ENCODE results near the gene C2CD5.
"Not testable (repeated sequence)": the region's sequence is repeated elsewhere in the genome, so short reads cannot be mapped to it uniquely, and the experiment has no call there.

The C2CD5 gene

DNA sequence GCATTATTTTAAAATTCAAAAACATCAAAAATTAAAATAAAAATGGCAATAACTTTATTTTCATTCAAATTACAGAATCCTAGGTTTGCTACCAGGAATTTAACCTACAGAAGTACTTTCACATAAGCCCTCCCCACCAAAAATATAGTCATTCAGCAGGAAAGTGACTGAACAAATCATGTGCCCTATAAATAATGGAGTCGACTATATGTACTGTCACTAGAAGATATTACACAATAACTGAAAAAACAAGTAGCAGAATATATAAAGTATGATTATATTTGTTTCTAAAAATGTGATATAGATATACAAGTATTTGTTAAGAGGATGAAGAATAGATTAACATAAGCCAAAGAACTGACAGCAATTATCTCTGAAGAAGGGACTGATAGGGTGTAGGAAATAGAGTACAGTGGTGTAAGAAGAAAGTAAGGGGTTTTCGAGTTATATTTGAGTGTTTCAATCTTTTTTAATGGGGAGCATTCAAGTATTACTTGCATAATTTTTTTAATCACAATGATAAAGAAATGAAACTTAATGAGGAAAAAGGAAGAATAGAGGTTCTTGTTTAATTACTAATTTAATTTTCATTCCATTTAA is 7.9 kb downstream of the C2CD5 start:
- no peak for DNase-seq (ENCODE audit: low spot score)

DNA sequence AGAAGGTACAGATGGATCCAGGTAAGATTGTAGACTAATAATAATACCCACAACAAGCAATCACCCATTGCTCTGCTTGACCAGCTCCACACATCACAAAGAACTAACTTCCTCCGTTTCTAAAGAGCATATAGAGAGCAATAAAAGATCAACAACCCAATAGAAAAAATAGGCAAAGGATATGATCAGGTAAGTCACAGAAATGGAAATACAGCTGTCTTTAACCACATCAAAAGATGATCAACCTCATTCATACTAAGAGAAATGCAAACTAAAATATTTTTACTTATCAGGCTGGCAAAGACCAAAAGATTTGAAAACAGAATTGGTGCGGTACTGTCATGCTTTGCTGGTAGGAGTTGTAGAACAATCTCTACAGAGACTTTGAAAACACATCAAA is 8.9 kb downstream of the C2CD5 start:
- peak; percentile 31 for DNase-seq (ENCODE audit: low spot score)

DNA sequence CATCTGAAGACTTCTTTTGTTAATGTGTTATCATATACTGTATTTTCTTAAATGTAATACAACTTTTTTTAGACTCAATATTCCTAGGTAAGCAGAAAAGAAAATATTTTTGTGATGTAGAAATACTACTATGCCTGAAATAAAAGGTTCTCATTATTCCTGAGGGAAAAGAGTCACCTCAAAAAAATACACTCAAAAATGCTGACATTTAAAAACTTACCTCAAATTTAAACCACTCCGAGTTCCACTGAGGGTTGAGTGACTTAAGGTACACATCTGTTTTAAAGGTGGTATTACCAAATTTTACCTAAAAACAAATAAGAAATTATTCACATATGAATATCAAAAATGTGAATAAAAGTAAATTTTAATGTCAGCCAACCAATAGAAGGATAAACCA is 9.3 kb downstream of the C2CD5 start:
- DNase-seq (ENCODE audit: low spot score), result no peak

DNA sequence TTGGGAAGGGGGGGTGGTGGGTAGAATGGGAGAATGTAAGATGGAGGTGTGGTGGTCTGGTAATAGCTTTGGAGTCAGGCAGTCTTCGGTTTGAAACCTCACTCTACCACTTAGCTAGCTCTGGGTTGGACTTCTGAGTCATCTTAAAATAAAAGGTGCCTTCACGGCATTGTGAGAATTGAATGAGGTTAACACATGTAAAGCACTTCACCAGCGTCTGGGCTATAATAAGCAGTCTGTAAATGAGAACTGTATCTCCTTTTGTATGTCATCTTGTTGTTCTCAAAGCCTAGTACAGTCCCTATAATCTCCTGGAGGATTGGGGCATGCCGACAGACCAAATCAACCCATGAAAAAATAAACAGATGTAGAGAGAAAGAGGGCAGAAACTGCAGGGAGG is 11.2 kb downstream of the C2CD5 start:
- DNase-seq (ENCODE audit: low spot score), result no peak

DNA sequence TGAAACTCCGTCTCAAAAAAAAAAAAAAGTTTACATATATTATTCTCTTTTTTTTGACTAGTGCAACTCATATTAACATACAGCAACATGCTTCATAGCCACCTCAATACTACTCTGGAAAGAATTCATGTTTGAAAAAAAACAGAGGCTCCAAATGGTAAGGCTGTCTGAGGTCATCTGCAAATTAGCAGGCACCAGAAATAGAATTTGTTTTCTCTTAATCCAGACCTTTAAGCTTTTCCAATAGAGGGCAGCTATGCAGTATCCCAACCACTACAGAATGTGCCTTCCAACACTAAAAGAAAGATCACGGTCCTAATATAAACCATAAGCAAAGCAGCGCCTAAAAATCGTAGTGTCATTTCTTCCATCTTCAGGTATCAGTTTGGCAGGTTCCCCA is 12.0 kb downstream of the C2CD5 start:
- DNase-seq (ENCODE audit: low spot score), result no peak

DNA sequence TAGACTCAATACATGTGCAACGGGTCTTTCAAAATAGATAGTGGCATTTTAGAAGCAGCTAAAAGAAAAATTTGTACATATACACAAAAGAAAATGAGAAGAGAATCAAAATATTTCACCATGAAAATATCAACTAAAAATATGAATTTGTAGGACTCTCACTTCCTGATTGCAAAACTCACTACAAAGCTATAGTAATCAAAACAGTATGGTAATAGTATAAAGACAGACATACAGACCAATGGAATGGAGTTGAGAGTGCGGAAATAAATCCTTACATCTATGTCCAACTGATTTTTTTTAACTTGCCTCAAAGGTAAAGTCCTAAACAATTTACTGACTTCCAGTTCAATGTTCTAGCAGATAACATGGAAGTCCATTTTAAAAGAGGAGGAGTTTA is 13.1 kb downstream of the C2CD5 start:
- no peak for DNase-seq (ENCODE audit: low spot score)

DNA sequence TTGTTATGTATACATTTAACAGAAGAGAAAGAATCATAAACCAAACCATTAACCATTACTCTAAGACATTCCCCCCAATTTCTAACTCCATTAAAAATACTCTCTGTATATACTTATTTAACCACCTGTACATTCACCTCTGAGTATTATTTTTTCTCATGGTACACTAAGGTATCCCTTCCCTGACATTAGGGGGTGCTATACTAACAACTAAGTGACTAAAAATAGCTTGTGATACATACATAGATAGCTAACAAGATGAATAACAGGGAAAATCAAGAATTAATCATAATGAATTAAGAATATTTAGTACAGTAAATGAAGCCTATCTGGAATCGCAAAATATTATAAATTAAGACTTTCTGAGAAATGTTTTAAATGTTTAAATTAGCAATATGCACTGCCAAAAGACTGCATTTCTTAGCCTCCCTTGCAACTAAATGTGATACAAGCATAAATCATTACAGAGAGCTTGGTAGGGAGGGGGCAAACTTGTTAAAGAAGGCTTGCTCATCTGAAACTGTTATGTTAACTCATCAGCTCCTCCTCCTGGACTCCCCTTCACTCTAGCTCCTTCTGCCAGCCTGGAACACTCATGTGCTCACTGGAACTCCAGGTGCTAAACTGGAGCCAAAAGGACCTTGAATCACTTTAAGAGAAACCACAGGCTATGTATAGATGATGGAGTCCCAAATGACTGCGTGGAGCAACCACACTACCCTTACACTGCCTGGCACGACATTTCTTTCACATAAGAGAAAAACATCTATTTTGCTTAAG is 14.9 kb downstream of the C2CD5 start:
- DNase-seq (ENCODE audit: low spot score), result peak; percentile 60

DNA sequence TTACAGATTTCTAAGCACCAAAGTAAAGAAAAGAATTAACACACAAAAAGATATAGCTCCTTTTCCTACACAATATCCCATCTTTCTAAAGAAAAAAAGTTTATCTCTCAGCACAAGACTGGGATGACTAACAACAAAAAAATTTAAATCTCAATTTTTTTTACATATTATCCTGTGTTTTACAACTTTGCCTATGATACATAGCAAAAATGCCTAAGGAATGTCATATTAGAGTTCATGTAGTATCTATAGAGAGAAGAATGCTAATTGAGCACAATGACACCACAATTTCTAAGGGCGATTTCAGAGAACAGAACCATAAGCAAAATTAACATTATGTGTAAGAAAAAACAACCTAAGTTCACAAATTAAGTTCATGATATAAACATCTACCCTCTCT is 16.3 kb downstream of the C2CD5 start:
- no peak for DNase-seq (ENCODE audit: low spot score)

DNA sequence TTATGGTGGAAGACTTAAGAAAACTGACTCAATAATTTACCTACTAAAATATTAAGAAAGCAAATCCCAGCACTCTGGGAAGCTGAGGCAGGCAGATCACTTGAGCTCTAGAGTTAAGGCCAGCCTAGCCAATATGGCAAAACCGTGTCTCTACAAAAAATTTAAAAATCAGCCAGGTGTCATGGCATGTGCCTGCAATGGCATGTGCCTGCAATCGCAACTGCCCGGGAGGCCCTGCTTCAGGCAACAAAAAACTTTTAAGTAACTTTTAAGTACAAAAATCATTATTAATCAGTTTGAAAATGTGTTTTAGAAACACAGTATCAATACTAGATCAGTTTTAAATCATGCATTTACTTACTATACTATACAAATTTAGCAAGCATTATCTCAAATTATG is 17.5 kb downstream of the C2CD5 start:
- DNase-seq (ENCODE audit: low spot score), result no peak

DNA sequence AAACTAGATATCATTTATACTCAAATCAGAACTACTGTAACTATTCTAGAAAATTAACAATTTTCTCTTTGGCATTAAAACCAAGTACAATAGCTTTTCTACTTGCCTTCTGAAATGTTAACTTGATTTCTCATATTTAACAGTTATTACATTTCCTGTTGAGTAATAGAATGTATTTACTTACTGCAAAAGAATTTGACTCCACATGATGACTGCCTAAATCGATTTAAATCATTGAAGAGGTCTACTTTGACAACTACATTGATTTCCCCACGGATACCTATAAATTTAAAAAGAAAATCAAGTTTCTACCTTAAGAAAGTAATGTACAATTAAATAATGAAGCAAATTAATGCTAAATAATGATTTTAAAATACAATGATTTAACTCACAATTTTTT is 18.9 kb downstream of the C2CD5 start:
- DNase-seq (ENCODE audit: low spot score), result no peak

DNA sequence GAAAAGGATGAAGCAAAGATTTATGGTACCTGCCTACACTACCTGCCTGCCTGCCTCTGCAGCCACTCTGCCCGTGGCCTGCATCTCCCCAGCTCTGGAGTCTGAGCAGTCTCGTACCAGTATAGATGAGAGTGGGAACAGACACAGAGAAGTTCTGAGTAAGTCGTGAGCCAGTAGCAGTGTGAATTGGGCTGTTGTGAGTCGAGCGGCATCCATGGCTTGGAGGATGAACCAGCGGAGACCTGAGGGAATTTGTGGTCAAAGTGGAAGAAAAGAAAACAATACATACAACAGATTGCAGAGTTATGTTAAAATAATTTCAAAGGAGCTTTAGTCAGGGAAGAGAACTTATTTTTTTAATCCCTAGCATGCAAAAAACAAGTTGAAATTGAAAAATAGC is 25.3 kb downstream of the C2CD5 start:
- DNase-seq (ENCODE audit: low spot score), result no peak

DNA sequence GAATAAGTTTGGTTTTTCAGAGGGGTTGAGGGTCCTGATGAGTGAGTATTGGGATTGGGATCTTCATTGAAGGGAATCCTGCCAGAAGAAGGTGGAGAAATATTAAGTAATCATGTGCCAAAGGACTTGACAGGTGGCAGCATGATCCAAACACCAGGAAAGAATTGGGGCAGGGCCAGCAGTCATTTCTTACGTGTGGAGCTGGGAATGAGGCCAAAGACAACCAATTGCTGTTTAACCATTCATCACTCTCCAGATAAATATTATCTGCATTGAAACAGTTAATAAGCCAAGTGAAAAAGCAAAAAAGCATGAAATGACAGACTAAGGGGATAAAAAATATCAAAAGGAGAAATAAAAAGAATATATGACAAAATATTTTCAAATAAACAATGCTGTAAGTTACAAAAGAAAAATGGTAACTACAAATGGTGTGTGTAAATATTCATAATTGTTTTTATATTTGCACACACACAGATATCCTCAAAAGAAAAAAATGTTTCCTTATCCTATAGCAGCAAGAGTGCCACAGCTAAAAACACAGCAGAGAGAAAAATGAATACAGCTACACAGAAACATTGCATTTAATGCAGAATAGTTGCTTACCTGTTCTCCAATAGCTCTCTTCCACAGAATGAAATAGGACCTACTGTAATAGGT is 26.2 kb downstream of the C2CD5 start:
- no peak for DNase-seq (ENCODE audit: low spot score)

DNA sequence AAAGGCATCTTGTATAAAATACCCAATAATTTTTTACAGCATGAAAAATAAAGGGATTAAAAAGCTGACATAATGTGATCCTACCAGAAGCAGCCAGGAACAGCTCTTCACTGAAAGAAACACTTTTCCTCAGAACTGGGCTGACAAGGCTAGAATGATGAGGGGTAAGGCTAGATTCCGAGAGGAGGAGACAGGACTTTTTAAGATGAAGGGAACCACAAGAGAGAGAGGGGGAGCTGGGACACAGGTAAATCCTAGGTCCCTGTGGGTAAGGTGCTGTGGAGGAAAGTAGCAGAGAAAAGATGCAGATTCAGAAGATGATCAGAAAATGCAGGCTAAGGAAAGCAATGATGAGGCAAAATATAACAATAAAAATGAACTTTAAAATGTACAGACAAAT is 29.5 kb downstream of the C2CD5 start:
- DNase-seq (ENCODE audit: low spot score), result no peak

DNA sequence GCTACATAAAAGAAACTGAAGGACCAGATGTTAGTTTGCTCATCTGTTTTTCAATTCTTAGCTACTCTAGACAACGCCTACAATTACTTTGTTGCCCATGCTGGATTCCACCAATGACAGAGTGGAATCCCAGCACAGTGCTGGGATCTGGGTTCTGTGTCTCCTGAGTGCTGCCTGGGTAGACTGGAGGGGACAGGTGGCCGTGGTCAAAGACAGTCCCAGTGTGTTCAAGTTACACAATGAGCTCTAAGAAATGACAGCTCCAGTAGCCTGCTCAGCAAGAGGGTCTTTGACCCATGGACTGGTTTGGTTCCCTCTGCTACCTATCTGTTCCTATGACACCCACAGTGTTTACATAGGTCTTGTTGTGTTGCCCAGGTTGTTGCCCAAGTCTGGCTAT is 38.5 kb downstream of the C2CD5 start:
- DNase-seq (ENCODE audit: low spot score), result no peak

DNA sequence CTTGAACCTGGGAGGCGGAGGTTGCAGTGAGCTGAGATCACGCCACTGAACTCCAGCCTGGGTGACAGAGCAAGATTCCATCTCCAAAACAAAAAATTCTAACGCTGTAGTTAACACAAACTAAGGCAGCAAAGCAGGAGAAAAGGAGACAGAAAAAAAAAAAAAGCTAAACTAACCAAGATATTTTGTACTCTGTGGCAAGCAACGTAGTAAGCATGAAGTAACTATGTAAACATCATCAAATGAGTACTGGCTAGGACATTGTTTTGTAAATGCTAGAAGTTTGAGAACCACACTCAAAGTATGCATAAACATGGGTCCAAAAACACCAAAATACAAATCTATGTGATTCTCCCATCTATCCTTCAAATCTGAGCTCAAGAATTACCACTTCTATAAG is 44.2 kb downstream of the C2CD5 start:
- no peak for DNase-seq (ENCODE audit: low spot score)

DNA sequence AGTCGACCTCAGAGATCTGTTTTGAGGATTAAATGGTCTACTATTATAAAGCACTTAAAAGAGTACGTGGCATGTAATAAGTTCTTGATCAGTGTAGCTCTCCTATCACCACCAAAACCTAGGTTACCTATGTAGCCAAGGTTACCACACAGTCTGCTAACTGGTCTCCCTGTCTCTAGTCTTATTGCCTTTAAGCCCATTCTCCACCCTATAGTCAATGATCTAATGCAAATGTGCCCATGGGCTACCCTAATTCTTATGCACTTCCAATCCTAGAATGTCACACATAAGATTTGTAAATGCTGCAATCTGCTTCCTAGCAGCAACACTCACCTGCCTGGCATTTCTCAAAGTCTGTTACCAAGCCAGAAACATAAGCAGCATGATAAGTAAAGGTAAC is 44.9 kb downstream of the C2CD5 start:
- no peak for DNase-seq (ENCODE audit: low spot score)

DNA sequence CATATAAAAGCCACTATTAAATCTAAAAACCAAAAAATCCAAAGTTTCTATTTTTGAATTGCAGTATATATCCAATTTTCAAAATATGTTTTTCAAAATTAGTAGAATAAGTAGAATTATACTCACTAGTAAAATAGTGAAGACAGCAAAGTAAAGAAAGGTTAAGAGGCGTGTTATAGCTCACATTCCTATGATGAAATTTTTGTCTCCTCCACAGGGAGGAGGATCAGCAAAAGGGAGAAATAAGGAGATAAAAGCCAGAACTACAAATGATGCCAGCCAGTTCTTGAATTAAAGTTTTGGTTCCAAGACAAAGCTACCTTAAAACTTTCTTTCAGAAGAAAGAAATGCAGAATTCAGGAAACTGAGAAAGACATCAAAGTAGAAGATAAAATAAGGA is 50.0 kb downstream of the C2CD5 start:
- no peak for DNase-seq (ENCODE audit: low spot score)

DNA sequence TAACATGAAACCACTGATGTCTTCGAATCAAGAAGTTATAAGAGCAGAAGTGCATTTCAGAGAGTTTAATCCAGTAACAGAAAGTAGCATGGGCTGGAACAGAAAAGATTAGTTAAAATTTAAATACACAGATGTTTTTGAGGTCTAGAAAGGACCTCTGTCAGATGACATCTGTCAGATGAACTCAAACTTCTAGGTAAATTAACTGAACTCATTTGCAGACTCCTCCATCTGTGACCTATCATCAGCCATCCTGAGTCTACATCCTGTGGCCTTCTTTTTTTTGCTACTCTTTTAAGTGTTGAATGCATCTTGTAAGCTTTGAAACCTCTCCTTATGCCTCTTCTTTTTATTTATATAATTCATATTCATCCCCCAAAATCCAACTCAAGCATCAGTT is 53.3 kb downstream of the C2CD5 start:
- no peak for DNase-seq (ENCODE audit: low spot score)

DNA sequence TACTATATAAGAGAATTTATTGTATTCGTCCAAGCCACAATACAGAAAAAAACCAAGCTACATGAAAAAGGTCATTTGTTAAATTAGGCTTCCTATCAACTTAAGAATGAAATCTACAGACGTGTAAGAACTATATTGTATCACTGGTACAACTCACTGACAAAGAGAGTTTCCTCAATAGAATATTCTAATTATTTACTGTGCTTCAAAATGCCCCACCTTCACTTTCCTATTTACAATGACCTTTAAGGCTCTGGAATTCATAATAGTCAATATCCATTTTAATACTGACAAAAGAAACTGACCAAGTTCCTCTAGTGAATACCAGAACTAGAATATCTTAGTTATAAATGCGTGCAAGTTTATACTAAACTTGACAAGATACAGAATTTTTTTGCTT is 55.9 kb downstream of the C2CD5 start:
- no peak for DNase-seq (ENCODE audit: low spot score)

DNA sequence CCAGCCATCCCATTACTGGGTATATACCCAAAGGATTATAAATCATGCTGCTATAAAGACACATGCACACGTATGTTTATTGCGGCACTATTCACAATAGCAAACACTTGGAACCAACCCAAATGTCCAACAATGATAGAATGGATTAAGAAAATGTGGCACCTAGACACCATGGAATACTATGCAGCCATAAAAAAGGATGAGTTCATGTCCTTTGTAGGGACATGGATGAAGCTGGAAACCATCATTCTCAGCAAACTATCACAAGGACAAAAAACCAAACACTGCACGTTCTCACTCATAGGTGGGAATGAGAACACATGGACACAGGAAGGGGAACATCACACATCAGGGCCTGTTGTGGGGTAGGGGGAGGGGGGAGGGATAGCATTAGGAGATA is 56.7 kb downstream of the C2CD5 start:
- not testable (repeated sequence) for DNase-seq (ENCODE audit: low spot score)

DNA sequence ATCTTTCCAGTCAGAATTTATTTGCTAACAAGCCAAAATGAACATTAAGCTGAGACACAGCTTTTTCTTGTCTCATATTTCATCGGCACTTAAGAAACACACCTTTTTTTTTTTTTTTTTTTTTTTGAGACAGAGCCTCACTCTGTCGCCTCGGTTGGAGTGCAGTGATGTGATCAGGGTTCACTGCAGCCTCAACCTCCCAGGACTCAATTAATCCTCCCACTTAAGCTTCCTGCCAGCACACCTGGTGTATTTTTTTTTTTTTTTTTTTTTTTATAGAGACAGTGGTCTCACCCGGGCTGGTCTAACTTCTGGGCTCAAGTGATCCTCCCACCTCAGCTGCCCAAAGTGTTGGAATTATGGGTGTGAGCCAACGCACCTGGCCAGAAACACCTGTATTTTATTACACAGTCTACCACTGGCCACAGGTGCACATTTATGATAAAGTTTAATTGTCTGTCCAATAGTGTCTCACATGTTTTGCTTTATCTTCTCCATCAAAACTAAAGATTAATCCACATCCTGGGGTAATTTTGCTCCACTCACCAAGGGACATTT is 62.7 kb downstream of the C2CD5 start:
- DNase-seq (ENCODE audit: low spot score), result no peak

DNA sequence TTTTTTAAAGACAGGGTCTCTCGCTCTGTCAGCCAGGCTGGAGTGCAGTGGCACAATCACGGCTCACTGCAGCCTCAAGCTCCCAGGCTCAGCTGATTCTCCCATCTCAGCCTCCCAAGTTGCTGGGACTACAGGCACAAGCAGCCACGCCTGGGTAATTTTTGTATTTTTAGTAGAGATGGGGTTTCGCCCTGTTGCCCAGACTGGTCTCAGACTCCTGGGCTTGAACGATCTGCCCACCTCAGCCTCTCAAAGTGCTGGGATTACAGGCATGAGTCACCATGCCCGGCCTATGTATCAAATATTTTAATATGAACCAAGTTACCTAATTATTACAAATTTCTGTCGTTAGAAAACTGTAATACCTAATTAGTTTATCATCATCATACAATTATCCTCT is 63.5 kb downstream of the C2CD5 start:
- DNase-seq (ENCODE audit: low spot score), result not testable (repeated sequence)

DNA sequence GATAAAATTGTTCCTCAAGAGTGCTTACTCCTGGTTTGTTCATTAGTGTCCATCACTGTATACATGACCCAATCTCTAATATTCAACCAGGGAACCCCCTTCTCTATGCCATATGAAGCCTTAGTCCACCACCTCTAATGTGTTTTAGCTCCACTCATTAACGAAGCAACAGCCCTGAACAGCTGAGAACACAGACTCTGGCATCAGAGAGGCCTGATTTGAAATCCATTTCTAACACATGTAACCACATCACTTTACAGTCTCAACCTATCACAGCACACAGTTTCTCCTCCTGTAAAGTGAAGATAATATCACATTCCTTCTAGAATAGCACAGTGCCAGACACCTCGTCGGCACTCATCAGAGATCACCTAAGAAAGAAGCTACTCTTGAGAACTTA is 64.3 kb downstream of the C2CD5 start:
- DNase-seq (ENCODE audit: low spot score), result no peak
